Endodermal cell (in vitro differentiated cells): ENCODE measurements around the gene VPS37C. TPM values are rescaled to one million over a fixed set of nuclear protein-coding genes. Genes with fewer than 3 reads are reported as not detected.

Source experiments
- DNase-seq: peaks from one replicate; pipeline ENCODE4 v3.0.0-alpha.2; 2017
- H3K27ac ChIP-seq: 2 replicates; pipeline ENCODE4 v1.5.1; 2013; ENCODE audit warnings: mild to moderate bottlenecking, low read depth, low read length, moderate library complexity
- H3K27me3 ChIP-seq: 2 replicates; pipeline ENCODE4 v1.6.1; 2013; ENCODE audit warnings: mild to moderate bottlenecking, low read length, moderate library complexity; ENCODE audit not compliant: insufficient read depth, control insufficient read depth, poor library complexity, severe bottlenecking
- H3K36me3 ChIP-seq: 2 replicates; pipeline ENCODE4 v1.7.0; 2013; ENCODE audit warnings: mild to moderate bottlenecking, low read length, moderate library complexity; ENCODE audit not compliant: control insufficient read depth, insufficient read depth
- H3K4me1 ChIP-seq: one replicate; pipeline ENCODE4 v1.7.0; 2013; ENCODE audit warnings: low read length; ENCODE audit not compliant: control insufficient read depth, insufficient read depth
- H3K4me3 ChIP-seq: 2 replicates; pipeline ENCODE4 v1.5.1; 2013; ENCODE audit warnings: mild to moderate bottlenecking, low read length, moderate library complexity
- H3K9ac ChIP-seq: 2 replicates; pipeline ENCODE4 v1.6.1; 2013; ENCODE audit warnings: mild to moderate bottlenecking, low read length, moderate library complexity; ENCODE audit not compliant: poor library complexity, severe bottlenecking; ENCODE audit errors: extremely low read depth
- H3K9me3 ChIP-seq: 2 replicates; pipeline ENCODE4 v1.6.1; 2013; ENCODE audit warnings: mild to moderate bottlenecking, low read length, moderate library complexity; ENCODE audit not compliant: control insufficient read depth
- H3K27ac Mint-ChIP-seq: 2 replicates; pipeline ENCODE4 v1.8.0; 2020; ENCODE audit warnings: mixed read lengths
- H3K27me3 Mint-ChIP-seq: 2 replicates; pipeline ENCODE4 v1.8.0; 2021; ENCODE audit warnings: mild to moderate bottlenecking, mixed read lengths; ENCODE audit not compliant: insufficient read depth
- H3K36me3 Mint-ChIP-seq: 2 replicates; pipeline ENCODE4 v1.8.0; 2020; ENCODE audit warnings: low read depth, mixed read lengths
- H3K4me1 Mint-ChIP-seq: 2 replicates; pipeline ENCODE4 v1.8.0; 2020; ENCODE audit warnings: mixed read lengths
- H3K4me3 Mint-ChIP-seq: 2 replicates; pipeline ENCODE4 v1.8.0; 2020; ENCODE audit warnings: mild to moderate bottlenecking, moderate library complexity, mixed read lengths
- H3K9me3 Mint-ChIP-seq: 2 replicates; pipeline ENCODE4 v1.8.0; 2020; ENCODE audit warnings: mild to moderate bottlenecking, mixed read lengths
- WGBS, 2 experiments: methylation state at CpG; one replicate each; pipeline versions ENCODE4 v1.1.5 to v1.1.7; 2013; ENCODE audit warnings: missing lambda C conversion rate in 2 of 2, mixed read lengths in 1 of 2; ENCODE audit not compliant: insufficient coverage in 1 of 2, insufficient read length in 1 of 2; 5-methylcytosine and 5-hydroxymethylcytosine counted together
- total RNA-seq, 2 donors: library from RNA; stranded (reverse); fragmentation: NEBNext Ultra II Directional in 1 of 2; extraction: Animal tissue kit (Norgen Biotek cat#: 25700) in 1 of 2; gene quantifications; 2 replicates in 1 of 2; 3 replicates in 1 of 2; pipeline ENCODE4 v1.2.1, GENCODE V29; 2021
- TF ChIP-seq, protein P1 (sequence below): fragments of 200-600 bp; sonication (generic); conservative IDR thresholded peaks from 2 replicates; pipeline ENCODE4 v1.5.0; 2021; ENCODE audit warnings: antibody characterized with exemption, mild to moderate bottlenecking

The VPS37C gene
- total RNA-seq, 2 donors from 2014 or later: 23.9 to 26.7 TPM

DNA sequence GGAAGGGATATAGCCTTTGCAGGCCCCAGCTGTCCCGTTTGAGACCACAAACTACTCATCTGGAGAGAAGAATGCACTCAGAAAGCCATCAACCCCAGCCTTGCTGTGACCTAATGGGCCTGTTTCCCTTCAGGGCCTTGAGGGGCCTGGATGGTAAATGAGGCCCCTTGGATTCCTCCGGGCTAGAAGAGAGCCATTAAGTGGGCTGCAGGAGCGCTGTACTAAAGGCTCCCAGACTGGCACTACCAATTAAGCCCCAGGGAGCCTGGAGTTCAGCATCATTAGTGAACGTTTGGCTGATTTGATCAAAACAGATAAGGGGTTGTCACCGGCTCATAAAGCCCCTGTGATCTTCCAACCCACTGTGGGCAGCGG lies 35.9 kb downstream of the VPS37C start:
- Mint-ChIP-seq H3K27ac (no peak overlapping the region), H3K36me3 (no peaks in the 10 kb centered on the region), H3K27me3 (peaks cover 1% of the 10 kb centered on the region), H3K9me3 (no peaks in the 10 kb centered on the region), H3K4me3 (no peak overlapping the region), H3K4me1 (peaks cover 11% of the 10 kb centered on the region)
- no peak overlapping the region for H3K27ac ChIP-seq
- H3K9ac ChIP-seq: no peak overlapping the region
- no peak overlapping the region for H3K4me3 ChIP-seq
- WGBS, 2 experiments: 88% methylated on average over 4 to 6 of the region's 6 CpGs
- no peaks in the 10 kb centered on the region for H3K36me3 ChIP-seq
- no peak for DNase-seq
- H3K4me1 ChIP-seq: no peaks in the 10 kb centered on the region
- no peaks in the 10 kb centered on the region for H3K27me3 ChIP-seq
- no peaks in the 10 kb centered on the region for H3K9me3 ChIP-seq
- TF ChIP-seq, protein P1, sequence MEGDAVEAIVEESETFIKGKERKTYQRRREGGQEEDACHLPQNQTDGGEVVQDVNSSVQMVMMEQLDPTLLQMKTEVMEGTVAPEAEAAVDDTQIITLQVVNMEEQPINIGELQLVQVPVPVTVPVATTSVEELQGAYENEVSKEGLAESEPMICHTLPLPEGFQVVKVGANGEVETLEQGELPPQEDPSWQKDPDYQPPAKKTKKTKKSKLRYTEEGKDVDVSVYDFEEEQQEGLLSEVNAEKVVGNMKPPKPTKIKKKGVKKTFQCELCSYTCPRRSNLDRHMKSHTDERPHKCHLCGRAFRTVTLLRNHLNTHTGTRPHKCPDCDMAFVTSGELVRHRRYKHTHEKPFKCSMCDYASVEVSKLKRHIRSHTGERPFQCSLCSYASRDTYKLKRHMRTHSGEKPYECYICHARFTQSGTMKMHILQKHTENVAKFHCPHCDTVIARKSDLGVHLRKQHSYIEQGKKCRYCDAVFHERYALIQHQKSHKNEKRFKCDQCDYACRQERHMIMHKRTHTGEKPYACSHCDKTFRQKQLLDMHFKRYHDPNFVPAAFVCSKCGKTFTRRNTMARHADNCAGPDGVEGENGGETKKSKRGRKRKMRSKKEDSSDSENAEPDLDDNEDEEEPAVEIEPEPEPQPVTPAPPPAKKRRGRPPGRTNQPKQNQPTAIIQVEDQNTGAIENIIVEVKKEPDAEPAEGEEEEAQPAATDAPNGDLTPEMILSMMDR: no peak

DNA sequence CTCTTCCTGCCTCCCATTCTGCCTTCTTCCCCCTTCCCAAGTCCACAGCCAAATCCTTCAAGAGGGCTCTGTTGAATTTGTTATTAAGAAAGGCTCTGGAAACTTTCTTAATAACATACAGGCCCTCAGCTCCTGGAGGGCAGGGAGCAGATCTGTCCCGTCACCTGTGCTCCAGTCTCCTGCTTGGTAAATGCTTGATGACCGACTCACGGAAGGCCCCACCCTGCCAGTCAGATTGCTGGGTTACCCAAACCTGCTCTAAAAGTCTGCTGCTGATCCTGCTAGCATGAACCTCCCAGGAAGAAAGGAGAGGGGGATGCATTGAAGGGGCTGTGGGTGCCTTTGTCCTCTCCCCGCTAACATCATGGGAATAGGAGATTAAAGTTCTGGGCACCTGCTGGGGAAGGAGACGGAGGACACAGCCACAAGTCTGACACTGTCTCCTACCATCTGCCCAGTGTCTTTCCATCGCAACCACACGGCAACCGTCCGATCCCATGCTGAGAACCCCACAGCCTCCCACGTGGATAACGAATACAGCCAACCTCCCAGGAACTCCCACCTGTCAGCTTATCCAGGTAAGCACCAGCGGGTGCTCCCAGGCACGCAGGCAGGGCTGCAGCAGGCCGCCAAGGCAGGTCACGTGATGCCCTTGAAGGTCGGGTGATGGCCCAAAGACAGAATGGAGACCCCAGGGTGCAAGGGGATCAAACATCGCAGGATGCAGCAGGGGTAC lies 36.5 kb downstream of the VPS37C start:
- H3K9ac ChIP-seq: no peak overlapping the region
- no peaks in the 10 kb centered on the region for H3K36me3 ChIP-seq
- H3K4me3 ChIP-seq: no peak overlapping the region
- Mint-ChIP-seq H3K4me1 (peaks cover 11% of the 10 kb centered on the region), H3K27me3 (peaks cover 3% of the 10 kb centered on the region), H3K9me3 (no peaks in the 10 kb centered on the region), H3K27ac (no peak overlapping the region), H3K36me3 (no peaks in the 10 kb centered on the region), H3K4me3 (no peak overlapping the region)
- no peaks in the 10 kb centered on the region for H3K4me1 ChIP-seq
- DNase-seq: no peak
- no peaks in the 10 kb centered on the region for H3K27me3 ChIP-seq
- no peak overlapping the region for H3K27ac ChIP-seq
- WGBS, 2 experiments: 86 to 93% methylated on average over 13 to 17 of the region's 17 CpGs
- TF ChIP-seq, protein P1: no peak
- H3K9me3 ChIP-seq: no peaks in the 10 kb centered on the region

DNA sequence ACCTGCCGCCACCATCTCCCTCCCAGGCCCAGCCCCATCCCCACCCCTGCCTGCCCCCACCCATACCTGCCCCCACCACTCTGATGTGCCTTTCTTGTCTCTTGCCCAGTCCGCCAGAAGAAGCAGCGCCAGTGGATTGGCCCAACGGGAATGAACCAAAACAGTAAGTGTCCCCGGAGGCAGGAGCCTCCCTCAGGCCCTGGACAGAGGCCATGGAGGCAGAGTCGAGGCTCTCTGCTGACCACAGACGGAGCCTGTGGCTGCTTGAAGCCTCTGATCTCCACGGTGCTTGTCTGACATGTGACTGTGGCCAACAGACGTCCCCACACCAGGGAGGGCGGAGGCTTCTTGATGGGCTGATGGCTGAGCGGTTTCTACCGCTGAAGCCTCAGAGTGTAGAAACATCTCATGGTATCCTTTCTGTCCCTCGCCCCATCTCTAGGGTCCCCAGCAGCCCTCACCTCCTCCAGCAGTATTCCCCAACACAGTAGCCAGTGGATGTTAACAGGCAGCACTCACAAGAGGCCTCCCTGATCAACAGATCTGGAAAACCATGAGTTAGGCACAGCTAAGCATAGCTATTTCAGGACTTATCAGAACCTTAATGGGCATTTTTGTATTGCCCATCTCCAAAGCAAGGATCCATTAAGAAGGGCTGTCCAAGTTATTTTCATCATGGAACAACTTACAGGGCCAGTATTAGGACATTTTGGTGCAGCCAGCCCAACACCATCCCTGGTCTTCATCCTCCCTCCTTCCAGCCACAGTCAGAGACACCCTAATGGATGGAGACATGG lies 37.3 kb downstream of the VPS37C start:
- Histone ChIP-seq H3K9ac (no peak overlapping the region), H3K36me3 (no peaks in the 10 kb centered on the region), H3K9me3 (no peaks in the 10 kb centered on the region), H3K27me3 (no peaks in the 10 kb centered on the region), H3K4me1 (no peaks in the 10 kb centered on the region), H3K4me3 (no peak overlapping the region), H3K27ac (no peak overlapping the region)
- H3K4me1 Mint-ChIP-seq: peaks cover 12% of the 10 kb centered on the region
- 83 to 92% methylated on average over 10 to 13 of the region's 13 CpGs for WGBS, 2 experiments
- peaks cover 3% of the 10 kb centered on the region for H3K27me3 Mint-ChIP-seq
- H3K9me3 Mint-ChIP-seq: no peaks in the 10 kb centered on the region
- no peaks in the 10 kb centered on the region for H3K36me3 Mint-ChIP-seq
- TF ChIP-seq, protein P1: no peak
- no peak for DNase-seq
- no peak overlapping the region for H3K27ac Mint-ChIP-seq
- no peak overlapping the region for H3K4me3 Mint-ChIP-seq
